Kidney epithelial cell (primary cell): ENCODE data around the gene RYK. TPM values are rescaled to one million over a fixed set of nuclear protein-coding genes. Genes with fewer than 3 reads are reported as not detected.

Experiments
- DNase-seq: peaks from one replicate; pipeline ENCODE4 v3.0.0-alpha.2; 2010; ENCODE audit warnings: low read depth
- H3K27me3 ChIP-seq: 2 replicates; pipeline ENCODE4 v1.6.0; 2011; ENCODE audit warnings: low read length; ENCODE audit not compliant: control insufficient read depth, insufficient read depth
- H3K36me3 ChIP-seq: 2 replicates; pipeline ENCODE4 v1.5.1; 2011; ENCODE audit warnings: low read length; ENCODE audit not compliant: control insufficient read depth, insufficient read depth
- H3K4me3 ChIP-seq: 2 replicates; pipeline ENCODE4 v1.5.1; 2011; ENCODE audit warnings: low read depth, mild to moderate bottlenecking, control low read depth, low read length
- CTCF ChIP-seq: IDR thresholded peaks from 2 replicates; pipeline ENCODE4 v1.5.1; 2011; ENCODE audit warnings: mild to moderate bottlenecking, moderate library complexity, low read length, control low read depth, inconsistent platforms; ENCODE audit not compliant: insufficient read depth, poor library complexity, severe bottlenecking
- total RNA-seq: library from RNA; depleted of rRNA; stranded (reverse); fragments of >200 nt; gene quantifications from 2 replicates; pipeline ENCODE4 v1.2.3, GENCODE V29; 2015

RYK gene
- total RNA-seq, 1 donor from 2014 or later: 57.6 TPM

- Histone ChIP-seq H3K4me3 (no peak overlapping the region), H3K36me3 (no peaks in the 10 kb centered on the region), H3K27me3 (no peaks in the 10 kb centered on the region)
- no peak for DNase-seq
- TF ChIP-seq CTCF: no peak
These were observed 43.9 kb upstream of the RYK start for GRCh38 chr3:134294302-134295280.

- Histone ChIP-seq H3K36me3 (no peaks in the 10 kb centered on the region), H3K27me3 (no peaks in the 10 kb centered on the region), H3K4me3 (no peak overlapping the region)
- no peak for TF ChIP-seq CTCF
- DNase-seq: no peak
These were observed 40.9 kb upstream of the RYK start for GRCh38 chr3:134291319-134292254.

GRCh38 chr3:134287512-134287911 lies 36.9 kb upstream of the RYK start:
- DNase-seq: no peak
- no peaks in the 10 kb centered on the region for H3K27me3 ChIP-seq
- no peaks in the 10 kb centered on the region for H3K36me3 ChIP-seq
- TF ChIP-seq CTCF: no peak
- no peak overlapping the region for H3K4me3 ChIP-seq

DNA sequence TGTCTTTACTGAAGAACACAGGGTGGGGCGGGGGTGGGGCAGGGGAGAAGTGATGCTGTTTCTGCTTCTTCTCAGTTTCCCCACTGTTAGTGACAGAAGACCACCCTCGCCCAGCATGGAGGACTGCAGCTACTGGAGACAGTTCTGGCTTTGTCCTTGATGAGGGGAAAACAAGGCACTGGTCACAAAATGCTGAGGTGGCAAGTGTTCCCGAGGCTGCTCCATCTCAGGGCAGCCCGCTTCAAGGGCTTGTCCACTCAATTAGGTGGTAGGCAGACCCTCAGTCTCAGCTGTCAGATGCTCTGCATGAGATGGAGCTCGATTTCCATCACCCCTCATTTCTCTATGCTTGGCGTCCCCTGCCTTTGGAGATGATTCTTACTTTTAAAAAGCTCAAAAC lies 33.8 kb upstream of the RYK start:
- H3K36me3 ChIP-seq: no peaks in the 10 kb centered on the region

GRCh38 chr3:134282659-134283047 lies 32.0 kb upstream of the RYK start:
- H3K36me3 ChIP-seq: no peaks in the 10 kb centered on the region
- DNase-seq: no peak
- no peak for TF ChIP-seq CTCF
- no peak overlapping the region for H3K4me3 ChIP-seq
- H3K27me3 ChIP-seq: no peaks in the 10 kb centered on the region

More for the DNA sequence above, 33.8 kb upstream of the RYK start:
- Histone ChIP-seq H3K4me3 (no peak overlapping the region), H3K27me3 (no peaks in the 10 kb centered on the region)
- no peak for DNase-seq
- no peak for TF ChIP-seq CTCF
